GM18520 (cell line): Measurements from ENCODE around the gene RNF111.
"Not testable (repeated sequence)": the region's sequence is repeated elsewhere in the genome, so short reads cannot be mapped to it uniquely, and the experiment has no call there.

Experiments used
- ATAC-seq: cut with Tn5 transposase; IDR thresholded peaks from one replicate; pipeline ENCODE4 v1.9.1; 2021; ENCODE audit not compliant: unreplicated experiment

Gene RNF111

DNA sequence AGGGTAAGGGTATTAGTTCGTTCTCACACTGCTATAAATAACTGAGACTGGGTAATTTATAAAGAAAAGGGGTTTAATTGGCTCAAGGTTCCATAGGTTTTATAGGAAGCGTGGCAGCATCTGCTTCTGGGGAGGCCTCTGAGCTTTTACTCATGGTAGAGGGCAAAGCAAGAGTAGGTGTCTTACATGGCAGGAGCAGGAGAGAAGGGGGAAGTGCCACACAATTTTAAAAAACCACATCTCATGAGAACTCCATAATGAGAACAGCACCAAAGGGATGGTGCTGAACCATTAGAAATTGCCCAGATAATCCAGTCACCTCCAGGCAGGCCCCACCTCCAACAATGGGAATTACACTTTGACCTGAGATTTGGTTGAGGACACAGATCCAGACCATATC is 12.2 kb downstream of the RNF111 start:
- ATAC-seq = no peak

DNA sequence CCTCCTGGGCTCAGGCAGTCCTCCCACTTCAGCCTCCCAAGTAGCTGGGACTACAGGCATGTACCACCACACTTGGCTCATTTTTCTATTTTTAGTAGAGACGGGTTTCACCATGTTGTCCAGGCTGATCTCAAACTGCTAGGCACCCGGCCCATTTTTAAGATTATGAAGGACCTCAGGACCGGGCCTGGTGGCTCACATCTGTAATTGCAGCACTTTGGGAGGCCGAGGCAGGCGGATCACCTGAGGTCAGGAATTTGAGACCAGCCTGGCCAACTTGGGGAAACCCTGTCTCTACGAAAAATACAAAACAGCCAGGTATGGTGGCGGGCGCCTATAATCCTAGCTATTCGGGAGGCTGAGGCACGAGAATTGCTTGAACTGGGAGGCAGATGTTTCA is 12.8 kb downstream of the RNF111 start:
- not testable (repeated sequence) for ATAC-seq

DNA sequence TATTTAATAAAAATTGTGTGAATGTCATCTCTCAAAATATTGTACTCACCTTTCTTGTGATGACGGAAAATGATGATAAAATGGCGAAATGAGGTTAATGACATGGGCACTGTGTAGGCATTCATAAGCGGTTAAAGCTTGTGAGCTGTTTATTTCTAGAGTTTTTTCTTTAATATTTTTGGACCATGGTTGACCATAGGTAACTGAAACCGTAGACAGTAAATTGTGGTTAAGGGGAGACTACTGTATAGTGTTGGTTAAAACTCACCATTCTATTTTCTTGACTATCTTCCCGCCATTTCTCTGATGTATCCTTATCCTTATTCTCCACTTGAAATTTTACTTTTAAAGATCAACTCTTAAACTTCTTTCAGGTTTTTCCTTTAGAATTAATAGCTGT is 14.5 kb downstream of the RNF111 start:
- no peak for ATAC-seq

DNA sequence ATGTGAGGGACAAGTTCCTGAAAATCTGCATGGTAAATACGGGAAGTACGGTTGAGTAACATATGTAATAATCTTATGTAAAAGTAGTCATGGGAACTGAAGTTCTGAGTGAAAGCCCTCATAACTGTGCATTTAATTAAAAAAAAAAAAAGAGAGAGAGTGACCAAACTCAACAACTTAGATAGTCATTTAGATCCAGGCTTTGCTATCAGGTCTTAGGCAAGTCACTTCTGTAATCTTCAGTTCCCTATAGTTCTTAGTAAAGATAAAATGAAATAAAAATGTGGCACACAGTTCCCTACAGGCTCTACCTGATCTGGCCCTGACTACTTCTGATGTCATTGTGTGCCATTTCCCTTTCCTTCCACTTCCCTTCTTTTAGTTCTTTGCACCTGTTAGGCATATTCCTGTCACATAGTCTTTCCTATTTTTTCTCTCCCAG is 15.0 kb downstream of the RNF111 start:
- no peak for ATAC-seq

DNA sequence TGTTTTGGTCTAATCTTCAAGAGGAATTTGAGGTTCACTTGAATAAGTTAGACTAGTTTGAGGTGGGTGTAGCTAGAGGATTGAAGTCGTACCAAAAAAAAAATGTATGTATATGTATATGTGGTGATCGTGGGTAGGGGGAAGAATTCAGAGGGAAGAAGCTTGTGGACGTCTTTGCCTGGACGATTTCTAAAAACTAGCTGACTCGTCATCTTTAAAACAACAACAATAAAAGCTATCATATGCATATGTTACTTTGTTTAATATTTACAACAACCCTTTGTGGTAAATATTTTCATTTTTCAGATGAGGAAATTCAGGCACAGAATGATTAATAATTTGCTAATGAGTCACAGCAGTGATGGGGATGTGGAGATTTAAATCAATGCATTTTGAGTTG is 18.1 kb downstream of the RNF111 start:
- ATAC-seq = no peak

DNA sequence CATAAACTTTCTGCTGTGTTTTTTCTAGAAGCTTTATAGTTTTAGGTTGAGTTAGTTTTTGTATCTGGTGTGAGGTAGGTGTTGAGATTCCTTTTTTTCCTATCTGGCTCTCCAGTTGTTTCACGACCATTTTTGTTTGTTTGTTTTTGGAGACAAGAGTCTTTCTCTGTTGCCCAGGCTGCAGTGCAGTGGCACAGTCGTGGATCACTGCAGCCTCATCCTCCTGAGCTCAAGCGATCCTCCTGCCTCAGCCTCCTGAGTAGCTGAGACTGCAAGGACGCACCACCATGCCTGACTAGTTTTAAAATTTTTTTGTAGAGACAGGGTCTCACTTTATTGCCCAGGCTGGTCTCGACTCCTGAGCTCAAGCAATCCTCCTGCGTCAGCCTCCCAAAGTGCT is 20.6 kb downstream of the RNF111 start:
- ATAC-seq = no peak

DNA sequence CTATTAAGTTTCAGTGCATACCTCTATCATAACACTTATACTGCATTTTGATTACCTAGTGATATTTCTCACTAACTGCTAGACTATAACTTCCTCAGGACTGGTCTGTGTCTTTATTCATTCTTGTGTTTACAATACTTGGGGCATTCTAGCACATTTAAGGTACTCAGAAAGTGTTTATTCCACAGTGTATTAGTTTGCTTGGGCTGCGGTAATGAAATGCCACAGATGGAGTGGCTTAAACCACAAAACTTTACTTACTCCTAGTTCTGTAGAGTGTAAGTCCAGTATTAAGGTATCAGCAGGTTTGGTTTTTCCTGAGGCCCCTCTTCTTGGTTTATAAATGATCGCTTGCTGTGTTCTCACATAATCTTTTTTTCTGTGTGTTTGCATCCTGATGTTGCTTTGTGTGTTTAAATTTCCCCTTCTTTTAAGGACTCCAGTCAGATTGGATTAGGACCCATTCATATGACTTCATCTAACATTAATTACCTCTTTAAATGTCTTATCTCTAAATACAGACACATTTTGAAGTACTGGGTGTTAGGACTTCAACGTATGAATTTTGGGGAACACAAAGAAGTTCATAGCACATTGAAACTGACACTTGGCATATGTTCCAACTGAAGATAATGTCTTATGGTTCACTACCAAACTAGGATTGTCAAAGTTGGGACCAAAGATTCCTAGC is 23.9 kb downstream of the RNF111 start:
- no peak for ATAC-seq

DNA sequence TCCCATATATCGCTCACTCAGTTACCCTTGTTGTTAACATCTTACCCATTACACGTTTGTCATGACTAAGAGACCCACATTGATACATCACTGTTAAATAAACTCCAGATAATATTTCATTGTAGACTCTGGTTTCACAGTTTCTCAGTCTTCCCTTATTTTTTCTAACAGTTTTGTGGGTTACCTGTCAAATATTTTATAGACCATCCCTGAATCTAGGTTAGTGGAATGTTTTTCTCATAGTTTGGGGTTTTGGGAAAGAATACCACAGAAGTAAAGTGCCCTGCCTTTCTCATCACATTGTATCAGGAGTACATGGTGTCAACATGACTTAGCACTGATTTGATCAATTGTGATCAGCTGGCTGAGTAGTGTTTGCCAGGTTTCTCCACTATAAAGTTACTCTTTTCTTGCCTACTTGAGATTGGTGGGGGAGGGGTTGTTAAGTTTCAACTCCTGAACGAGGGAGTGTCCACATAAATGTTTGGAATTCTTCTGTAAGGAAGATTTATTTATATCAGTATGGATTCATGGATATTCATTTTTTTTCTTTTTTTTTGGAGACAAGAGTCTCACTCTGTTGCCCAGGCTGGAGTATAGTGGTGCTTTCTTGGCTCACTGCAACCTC is 25.9 kb downstream of the RNF111 start:
- no peak for ATAC-seq

DNA sequence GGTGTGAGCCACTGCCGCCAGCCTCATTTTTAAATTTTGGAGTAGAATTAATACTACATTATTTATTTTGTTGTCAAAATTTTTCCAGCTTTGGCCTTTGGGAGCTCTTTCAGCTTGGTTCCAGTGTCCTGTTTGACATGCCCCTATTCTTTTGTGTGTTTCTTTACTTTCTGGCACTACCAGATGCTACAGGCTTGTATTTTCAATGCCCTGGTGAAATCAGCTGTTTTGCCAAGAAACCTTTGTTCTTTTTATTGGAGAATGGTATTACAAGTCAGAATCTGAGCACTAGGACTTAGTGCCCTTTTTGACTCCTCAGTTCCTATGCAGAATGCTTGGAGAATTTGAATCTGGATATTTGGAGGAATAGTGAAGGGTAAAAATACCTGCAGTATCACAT is 26.6 kb downstream of the RNF111 start:
- ATAC-seq = no peak

DNA sequence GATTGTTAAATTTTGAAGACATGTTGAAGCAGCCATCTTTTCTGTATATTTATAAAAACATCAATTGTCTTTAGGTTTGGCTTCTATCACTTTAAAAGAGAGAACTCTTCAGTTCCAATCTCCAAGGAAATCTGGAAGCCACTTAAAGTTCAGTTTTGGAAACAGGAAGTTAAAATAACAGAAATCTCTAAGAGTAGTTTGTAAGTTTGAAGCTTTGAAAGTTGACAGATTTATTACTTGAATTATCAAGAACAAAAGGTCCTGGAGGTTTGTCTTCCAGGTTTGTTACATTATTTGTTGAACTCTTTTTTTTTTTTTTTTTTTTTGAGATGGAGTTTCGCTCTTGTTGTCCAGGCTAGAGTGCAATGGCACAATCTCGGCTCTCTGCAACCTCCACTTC is 30.0 kb downstream of the RNF111 start:
- no peak for ATAC-seq

DNA sequence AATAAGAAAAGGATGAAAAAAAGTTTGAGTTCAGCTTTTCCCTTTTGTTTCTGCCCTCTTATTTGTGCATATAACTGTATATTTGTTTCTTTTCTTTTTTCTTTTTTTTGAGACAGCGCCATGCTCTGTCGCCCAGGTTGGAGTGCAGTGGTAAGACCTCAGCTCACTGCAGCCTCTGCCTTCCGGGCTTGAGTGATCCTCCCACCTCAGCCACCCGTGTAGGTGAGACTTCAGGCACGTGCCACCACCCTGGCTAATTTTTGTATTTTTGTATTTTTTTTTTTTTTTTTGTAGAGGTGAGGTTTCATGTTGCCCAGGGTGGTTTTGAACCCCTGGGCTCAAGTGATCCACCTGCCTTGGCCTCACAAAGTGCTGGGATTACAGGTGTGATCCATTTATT is 31.4 kb downstream of the RNF111 start:
- ATAC-seq = no peak

DNA sequence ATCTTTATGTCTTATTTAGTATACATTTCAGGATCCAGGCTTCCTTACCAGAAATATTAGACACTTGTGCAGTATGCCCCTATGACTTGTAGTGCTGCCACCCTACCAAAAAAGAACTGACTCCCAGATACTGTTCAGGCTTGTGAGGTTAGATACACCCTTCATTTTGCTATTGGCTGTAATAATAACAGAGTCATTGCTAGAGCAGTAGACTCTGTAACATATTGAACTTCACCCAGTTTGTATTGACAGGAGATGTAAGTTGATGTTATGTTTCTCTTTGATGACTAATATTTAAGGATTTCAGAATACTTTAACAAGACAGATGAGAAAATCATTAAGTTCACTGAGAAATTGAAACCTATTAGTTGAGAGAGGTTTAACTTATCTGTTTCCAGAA is 32.9 kb downstream of the RNF111 start:
- no peak for ATAC-seq

DNA sequence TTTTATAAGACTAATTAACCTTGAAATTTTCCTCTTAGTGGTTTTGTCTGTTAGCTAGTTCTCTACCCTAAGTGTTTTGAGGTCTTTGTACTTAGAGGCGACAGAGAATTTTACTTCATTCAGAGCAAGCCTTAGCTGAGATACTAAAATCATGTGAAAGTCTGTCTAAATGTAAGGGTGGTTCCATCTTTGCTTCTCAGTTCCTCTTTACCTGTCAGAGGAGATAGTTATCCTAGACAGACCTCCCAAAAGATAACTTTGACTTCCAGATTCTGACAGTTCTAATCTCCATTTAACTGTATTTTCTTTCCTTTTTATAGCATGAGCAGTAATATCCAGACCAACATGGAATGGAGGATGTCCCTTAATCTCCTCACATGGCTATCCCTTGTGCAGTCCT is 34.7 kb downstream of the RNF111 start:
- no peak for ATAC-seq

DNA sequence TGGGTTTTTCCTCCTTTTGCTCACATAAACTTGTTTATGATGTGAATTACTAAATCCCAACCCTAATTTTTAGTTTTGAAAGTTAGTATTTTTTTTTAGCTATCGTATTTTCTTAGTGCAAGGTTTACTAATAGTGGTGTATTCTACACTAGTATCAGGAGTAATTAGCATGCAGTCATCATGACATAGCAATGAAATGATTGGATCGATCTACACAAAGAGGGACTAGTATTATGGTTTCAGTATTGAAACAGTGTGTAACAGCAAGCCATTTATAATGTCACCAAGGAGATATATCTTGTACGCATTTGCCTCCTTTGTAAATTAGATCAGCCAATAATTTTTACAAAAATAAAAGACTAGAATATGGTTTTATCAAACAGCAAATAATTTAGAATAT is 38.7 kb downstream of the RNF111 start:
- ATAC-seq = no peak

DNA sequence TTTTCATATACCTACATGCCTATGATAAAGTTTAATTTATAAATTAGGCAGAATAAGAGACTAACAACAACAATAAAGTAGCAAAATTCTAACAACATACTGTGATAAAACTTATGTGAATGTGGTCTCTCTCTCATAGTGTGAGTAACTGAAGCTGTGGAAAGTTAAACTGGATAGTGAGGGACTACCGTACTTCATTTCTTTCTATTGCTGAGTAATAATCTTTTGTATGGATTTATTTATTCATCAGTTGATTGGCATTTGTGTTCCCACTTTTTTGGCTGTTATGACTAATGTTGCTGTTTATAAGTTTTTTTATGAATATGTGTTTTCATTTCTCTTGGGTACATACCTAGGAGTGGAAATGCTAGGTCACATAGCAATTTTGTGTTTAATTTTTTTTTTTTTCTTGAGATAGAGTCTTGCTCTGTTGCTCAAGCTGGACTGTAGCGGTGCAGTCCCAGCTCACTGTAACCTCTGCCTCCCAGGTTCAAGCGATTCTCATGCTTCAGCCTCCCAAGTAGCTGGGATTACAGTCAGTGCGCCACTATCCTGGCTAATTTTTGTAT is 41.0 kb downstream of the RNF111 start:
- ATAC-seq = no peak

DNA sequence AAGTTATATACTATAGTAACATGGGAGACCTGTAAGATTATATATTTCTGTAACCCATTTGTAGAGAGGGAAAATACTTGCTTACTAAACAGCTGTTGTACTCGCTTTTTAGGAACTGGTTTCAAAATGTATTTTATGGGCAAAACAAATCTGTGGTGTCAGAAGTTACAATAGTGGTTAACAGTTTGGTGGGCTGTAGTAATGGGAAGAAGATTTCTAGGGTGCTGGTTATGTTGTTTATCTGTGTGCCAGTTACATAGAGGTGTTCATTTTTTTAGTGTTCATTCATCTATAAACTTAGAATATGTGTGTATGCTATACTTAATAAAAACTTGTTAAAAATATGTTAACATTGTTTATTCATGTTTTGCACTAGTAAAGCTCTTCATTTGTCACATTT is 42.1 kb downstream of the RNF111 start:
- ATAC-seq = no peak

DNA sequence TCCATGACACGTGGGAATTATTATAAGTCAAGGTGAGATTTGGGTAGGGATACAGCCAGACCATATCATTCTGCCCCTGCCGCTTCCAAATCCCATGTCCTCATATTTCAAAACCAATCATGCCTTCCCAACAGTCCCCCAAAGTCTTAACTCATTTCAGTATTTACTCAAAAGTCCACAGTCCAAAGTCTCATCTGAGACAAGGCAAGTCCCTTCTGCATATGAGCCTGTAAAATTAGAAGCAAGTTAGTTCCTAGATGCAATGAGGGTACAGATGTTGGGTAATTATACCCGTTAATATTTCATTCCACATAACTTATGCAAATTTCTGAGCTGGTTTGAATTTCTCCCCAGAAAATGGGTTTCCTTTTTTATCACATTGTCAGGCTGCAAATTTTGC is 47.7 kb downstream of the RNF111 start:
- no peak for ATAC-seq

DNA sequence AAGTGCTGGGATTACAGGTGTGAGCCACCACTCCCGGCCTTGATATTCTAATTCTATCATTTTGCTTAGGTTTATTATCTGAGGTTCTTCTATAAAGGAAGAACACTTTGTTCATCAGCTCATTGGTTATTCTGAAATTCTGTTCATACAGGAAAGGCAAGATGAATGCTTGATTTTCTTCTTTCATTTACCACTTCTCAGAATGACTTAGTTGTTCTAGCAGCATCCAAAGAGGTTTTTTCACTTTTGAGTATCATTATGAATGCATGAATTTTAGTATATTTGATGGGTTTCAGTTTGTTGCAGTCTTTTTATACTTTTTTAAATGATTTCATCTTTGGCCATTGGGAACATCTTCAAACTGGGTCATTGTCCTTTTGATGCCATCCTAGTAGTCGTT is 51.8 kb downstream of the RNF111 start:
- ATAC-seq = no peak

DNA sequence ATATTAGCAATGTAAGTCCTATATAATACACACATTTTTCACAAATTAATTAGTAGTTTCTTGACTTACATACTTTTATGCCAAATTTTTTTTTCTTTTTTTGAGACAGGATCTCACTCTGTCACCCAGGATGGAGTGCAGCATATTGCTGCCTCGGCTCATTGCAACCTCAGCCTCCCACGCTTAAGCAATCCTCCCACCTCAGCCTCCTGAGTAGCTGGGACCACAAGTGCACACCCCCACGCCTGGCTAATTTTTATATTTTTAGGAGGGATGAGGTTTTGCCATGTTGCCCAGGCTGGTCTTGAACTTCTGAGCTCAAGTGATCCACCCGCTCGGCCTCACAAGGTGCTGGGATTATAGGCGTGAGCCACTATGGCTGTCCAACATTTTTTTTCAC is 54.6 kb downstream of the RNF111 start:
- ATAC-seq = no peak

DNA sequence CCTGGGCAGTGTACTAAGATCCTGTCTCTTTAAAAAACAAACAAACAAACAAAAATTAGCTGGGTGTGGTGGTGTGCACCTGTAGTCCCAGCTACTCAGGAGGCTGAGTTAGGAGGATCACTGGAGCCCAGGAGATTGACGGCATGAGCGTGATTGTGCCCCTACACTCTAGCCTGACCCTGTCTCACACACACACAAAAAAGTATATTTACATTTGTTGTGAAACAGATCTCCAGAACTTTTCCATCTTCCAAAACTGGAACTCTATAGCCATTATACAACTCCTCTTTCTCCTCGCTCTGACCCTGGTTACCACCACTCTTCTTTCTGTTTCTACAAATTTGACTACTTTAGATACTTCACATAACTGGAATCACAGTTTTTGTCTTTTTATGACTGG is 61.4 kb downstream of the RNF111 start:
- no peak for ATAC-seq

DNA sequence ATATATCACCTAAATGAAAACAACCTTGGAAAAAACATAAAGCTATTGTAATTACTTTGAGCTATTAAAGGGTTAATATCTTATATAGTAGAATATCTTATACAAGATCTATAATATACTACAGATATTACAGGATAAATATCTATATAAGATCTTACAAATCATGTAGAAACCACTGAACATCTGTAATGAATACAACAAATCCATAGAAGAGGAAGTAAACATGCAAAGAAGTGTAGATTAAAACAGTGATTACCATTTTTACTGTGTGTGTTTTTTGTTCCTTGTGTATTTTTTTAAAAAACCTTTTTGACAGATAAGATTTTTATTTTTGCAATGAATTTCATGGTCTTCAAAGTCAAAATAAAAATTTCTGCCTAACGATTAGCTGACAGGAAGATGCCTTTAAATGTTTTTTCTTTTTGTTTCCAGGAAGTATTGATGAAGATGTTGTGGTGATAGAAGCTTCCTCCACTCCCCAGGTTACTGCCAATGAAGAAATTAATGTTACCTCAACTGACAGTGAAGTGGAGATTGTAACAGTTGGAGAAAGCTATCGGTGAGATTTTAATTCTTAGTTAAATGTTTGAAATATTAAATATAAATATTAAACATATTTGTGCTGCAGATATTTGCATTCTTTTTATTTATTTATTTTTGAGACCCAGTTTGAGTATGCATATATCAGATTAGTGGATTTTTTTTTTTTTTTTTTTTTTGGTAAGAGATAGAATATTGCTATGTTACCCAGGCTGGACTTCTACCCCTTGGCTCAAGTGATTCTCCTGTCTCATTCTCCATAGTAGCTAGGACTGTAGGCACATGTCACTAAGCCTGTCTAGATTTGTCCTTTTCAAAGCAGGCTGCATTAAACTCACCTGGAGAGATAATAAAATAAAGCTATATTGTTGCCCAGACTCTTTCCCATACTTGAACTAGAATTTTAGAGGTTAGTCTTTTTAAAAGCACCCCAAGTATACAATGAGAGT is 64.7 kb downstream of the RNF111 start:
- ATAC-seq = no peak
